H9 (cell line): ENCODE data around the gene FHIT. TPM values are rescaled to one million over a fixed set of nuclear protein-coding genes. Genes with fewer than 3 reads are reported as not detected.

Experiments
- DNase-seq: peaks from one replicate; pipeline ENCODE4 v3.0.0-alpha.2; 2017
- H2AFZ ChIP-seq: one replicate; pipeline ENCODE4 v1.6.1; 2013; ENCODE audit warnings: mild to moderate bottlenecking, low read length, control low read depth, moderate library complexity
- H2AK5ac ChIP-seq: 2 replicates; pipeline ENCODE4 v1.6.1; 2013; ENCODE audit warnings: low read length, control low read depth, mixed read lengths; ENCODE audit not compliant: insufficient read length
- H2BK120ac ChIP-seq: one replicate; pipeline ENCODE4 v1.6.1; 2013; ENCODE audit warnings: low read depth, mild to moderate bottlenecking, low read length, control low read depth, inconsistent platforms; ENCODE audit not compliant: poor library complexity, severe bottlenecking
- H2BK12ac ChIP-seq: 2 replicates; pipeline ENCODE4 v1.6.1; 2013; ENCODE audit warnings: low read length, control low read depth, mixed read lengths, low read depth; ENCODE audit not compliant: insufficient read length
- H2BK15ac ChIP-seq: 2 replicates; pipeline ENCODE4 v1.6.1; 2013; ENCODE audit warnings: low read depth, low read length, control low read depth
- H2BK20ac ChIP-seq: one replicate; pipeline ENCODE4 v1.6.1; 2013; ENCODE audit warnings: low read depth, mild to moderate bottlenecking, low read length, control low read depth, inconsistent platforms; ENCODE audit not compliant: poor library complexity, severe bottlenecking
- H2BK5ac ChIP-seq: 2 replicates; pipeline ENCODE4 v1.6.1; 2013; ENCODE audit warnings: low read length, control low read depth, mixed read lengths; ENCODE audit not compliant: insufficient read length
- H3K14ac ChIP-seq: 2 replicates; pipeline ENCODE4 v1.6.1; 2013; ENCODE audit warnings: low read length, control low read depth; ENCODE audit not compliant: insufficient read depth
- H3K18ac ChIP-seq: 2 replicates; pipeline ENCODE4 v1.6.1; 2013; ENCODE audit warnings: low read depth, mild to moderate bottlenecking, mixed read lengths, low read length, control low read depth; ENCODE audit not compliant: insufficient read length
- H3K23ac ChIP-seq: 2 replicates; pipeline ENCODE4 v1.6.1; 2013; ENCODE audit warnings: low read length, control low read depth, mixed read lengths, low read depth; ENCODE audit not compliant: insufficient read length
- H3K23me2 ChIP-seq: 2 replicates; pipeline ENCODE4 v1.6.1; 2013; ENCODE audit warnings: low read depth, mild to moderate bottlenecking, mixed read lengths, low read length, control low read depth; ENCODE audit not compliant: insufficient read length, poor library complexity, severe bottlenecking
- H3K27ac ChIP-seq: 2 replicates; pipeline ENCODE4 v1.5.1; 2013; ENCODE audit warnings: low read length, control low read depth, mixed read lengths, low read depth; ENCODE audit not compliant: insufficient read length
- H3K27me3 ChIP-seq: 2 replicates; pipeline ENCODE4 v1.6.1; 2013; ENCODE audit warnings: low read length, control low read depth, inconsistent platforms; ENCODE audit not compliant: insufficient read depth
- H3K4ac ChIP-seq: 2 replicates; pipeline ENCODE4 v1.6.1; 2013; ENCODE audit warnings: low read depth, mild to moderate bottlenecking, control low read depth, inconsistent platforms, low read length, moderate library complexity
- H3K4me1 ChIP-seq: 2 replicates; pipeline ENCODE4 v1.6.1; 2013; ENCODE audit warnings: low read length, control low read depth, inconsistent platforms; ENCODE audit not compliant: insufficient read depth
- H3K4me2 ChIP-seq: 2 replicates; pipeline ENCODE4 v1.6.1; 2013; ENCODE audit warnings: low read length, control low read depth, mixed read lengths; ENCODE audit not compliant: insufficient read length, insufficient read depth
- H3K56ac ChIP-seq: 2 replicates; pipeline ENCODE4 v1.6.1; 2013; ENCODE audit warnings: low read depth, mild to moderate bottlenecking, mixed read lengths, low read length, control low read depth; ENCODE audit not compliant: insufficient read length
- H3K79me1 ChIP-seq: 2 replicates; pipeline ENCODE4 v1.6.1; 2013; ENCODE audit warnings: low read depth, mild to moderate bottlenecking, moderate library complexity, low read length, control low read depth, inconsistent platforms; ENCODE audit not compliant: insufficient read depth, poor library complexity, severe bottlenecking
- H3K79me2 ChIP-seq: 2 replicates; pipeline ENCODE4 v1.6.1; 2013; ENCODE audit warnings: low read length, control low read depth, inconsistent platforms; ENCODE audit not compliant: insufficient read depth
- H3K9ac ChIP-seq: 2 replicates; pipeline ENCODE4 v1.6.1; 2013; ENCODE audit warnings: low read length, control low read depth, mixed read lengths; ENCODE audit not compliant: insufficient read length; ENCODE audit errors: extremely low read depth
- H3K9me3 ChIP-seq: one replicate; pipeline ENCODE4 v1.6.1; 2013; ENCODE audit warnings: low read depth, low read length, inconsistent platforms; ENCODE audit not compliant: control insufficient read depth
- H3T11ph ChIP-seq: one replicate; pipeline ENCODE4 v1.6.1; 2013; ENCODE audit warnings: mild to moderate bottlenecking, low read length, control low read depth, inconsistent platforms
- H4K20me1 ChIP-seq: one replicate; pipeline ENCODE4 v1.6.1; 2013; ENCODE audit not compliant: control insufficient read depth, insufficient read length, insufficient read depth
- H4K5ac ChIP-seq: 2 replicates; pipeline ENCODE4 v1.6.1; 2013; ENCODE audit warnings: low read depth, mild to moderate bottlenecking, mixed read lengths, low read length, control low read depth; ENCODE audit not compliant: insufficient read length
- H4K8ac ChIP-seq: replicated peaks from 2 replicates; pipeline ENCODE4 v1.6.1; 2013; ENCODE audit warnings: low read length, control low read depth, mixed read lengths, low read depth; ENCODE audit not compliant: insufficient read length
- H4K91ac ChIP-seq: 2 replicates; pipeline ENCODE4 v1.6.1; 2013; ENCODE audit warnings: low read depth, mild to moderate bottlenecking, moderate library complexity, mixed read lengths, low read length, control low read depth; ENCODE audit not compliant: insufficient read length
- H3K27ac Mint-ChIP-seq, 3 experiments: 2 replicates in 2 of 3; 3 replicates in 1 of 3; pipeline ENCODE4 v1.8.0; 2020 to 2021; ENCODE audit warnings: mixed read lengths in 3 of 3, mild to moderate bottlenecking in 1 of 3, moderate library complexity in 1 of 3
- H3K27me3 Mint-ChIP-seq: 2 replicates; pipeline ENCODE4 v1.8.0; 2021; ENCODE audit warnings: low read depth, mild to moderate bottlenecking, moderate library complexity, mixed read lengths
- H3K36me3 Mint-ChIP-seq, 3 experiments: 2 replicates in 2 of 3; 3 replicates in 1 of 3; pipeline ENCODE4 v1.8.0; 2020 to 2021; ENCODE audit warnings: low read depth in 3 of 3, mixed read lengths in 3 of 3; ENCODE audit not compliant: insufficient read depth in 1 of 3
- H3K4me1 Mint-ChIP-seq, 2 experiments: 2 replicates each; pipeline ENCODE4 v1.8.0; 2020; ENCODE audit warnings: mixed read lengths in 2 of 2
- H3K4me3 Mint-ChIP-seq, 2 experiments: 2 replicates in 1 of 2; 3 replicates in 1 of 2; pipeline ENCODE4 v1.8.0; 2020 to 2021; ENCODE audit warnings: mild to moderate bottlenecking in 2 of 2, mixed read lengths in 2 of 2, moderate library complexity in 1 of 2
- H3K9me3 Mint-ChIP-seq, 2 experiments: 2 replicates in 1 of 2; 3 replicates in 1 of 2; pipeline ENCODE4 v1.8.0; 2020; ENCODE audit warnings: mild to moderate bottlenecking in 2 of 2, mixed read lengths in 2 of 2, moderate library complexity in 1 of 2
- CTCF ChIP-seq: fragments of 200-600 bp; sonication (generic); conservative IDR thresholded peaks from 3 replicates; pipeline ENCODE4 v1.8.0; 2021; ENCODE audit warnings: antibody characterized with exemption, mild to moderate bottlenecking
- WGBS: extraction: QIAGEN DNeasy Blood & Tissue Kit; methylation state at CpG from one replicate; pipeline ENCODE4 v1.1.7; 2013; ENCODE audit warnings: missing lambda C conversion rate, low lambda C conversion rate, mixed read lengths; ENCODE audit not compliant: insufficient read length; ENCODE audit errors: extremely low coverage; 5-methylcytosine and 5-hydroxymethylcytosine counted together
- total RNA-seq: library from RNA; stranded (reverse); gene quantifications from 2 replicates; pipeline ENCODE4 v1.2.1, GENCODE V29; 2021

The FHIT gene
- total RNA-seq, 1 experiment from 2014 or later = 3.0 TPM

- no peak overlapping the region for H3K27ac Mint-ChIP-seq
- no peak overlapping the region for H4K8ac ChIP-seq
- H2BK12ac ChIP-seq = no peak overlapping the region
- H3K79me2 ChIP-seq = no peaks in the 10 kb centered on the region
- no peaks in the 10 kb centered on the region for H3K23me2 ChIP-seq
- no peak overlapping the region for H3T11ph ChIP-seq
- H2AK5ac ChIP-seq = no peak overlapping the region
- H3K4me3 Mint-ChIP-seq = no peak overlapping the region
- DNase-seq = no peak
- H3K9me3 Mint-ChIP-seq = peaks cover 13 to 39% of the 10 kb centered on the region in 2 experiments
- no peak overlapping the region for H2AFZ ChIP-seq
- no peaks in the 10 kb centered on the region for H4K20me1 ChIP-seq
- no peaks in the 10 kb centered on the region for H3K79me1 ChIP-seq
- no peak overlapping the region for H3K27ac ChIP-seq
- H3K4me1 Mint-ChIP-seq = no peaks in the 10 kb centered on the region
- no peak for TF ChIP-seq CTCF
- no peak overlapping the region for H3K14ac ChIP-seq
- no peak overlapping the region for H4K91ac ChIP-seq
- peaks cover 10% of the 10 kb centered on the region for H3K9me3 ChIP-seq
- no peak overlapping the region for H2BK15ac ChIP-seq
- no peak overlapping the region for H3K18ac ChIP-seq
- H3K4me2 ChIP-seq = no peak overlapping the region
- no peak overlapping the region for H3K4ac ChIP-seq
- no peak overlapping the region for H3K23ac ChIP-seq
- no peak overlapping the region for H2BK120ac ChIP-seq
- H3K27me3 Mint-ChIP-seq = no peaks in the 10 kb centered on the region
- H3K56ac ChIP-seq = no peak overlapping the region
- whole genome bisulfite sequencing = no CpG with 5 or more reads among the region's 1 CpG
- H2BK20ac ChIP-seq = no peak overlapping the region
- no peak overlapping the region for H4K5ac ChIP-seq
- H3K9ac ChIP-seq = no peak overlapping the region
- H3K27me3 ChIP-seq = no peaks in the 10 kb centered on the region
- peaks cover 17 to 36% (median 22%) of the 10 kb centered on the region in 3 experiments for H3K36me3 Mint-ChIP-seq
- no peak overlapping the region for H2BK5ac ChIP-seq
- no peaks in the 10 kb centered on the region for H3K4me1 ChIP-seq
Measured at GRCh38 chr3:60983906-60984305, 267.3 kb downstream of the FHIT start.
